HL-60 (cell line): Measurements from ENCODE around the gene HHATL.

Experiments used
- DNase-seq, 2 experiments: peaks; one replicate each; pipeline ENCODE4 v3.0.0-alpha.2; 2010 to 2020; ENCODE audit warnings: low read depth in 1 of 2, low spot score in 1 of 2
- H3K27ac ChIP-seq: fragments of 250-450 bp; sonication (Bioruptor Pico); replicated peaks from 2 replicates; pipeline ENCODE4 v1.5.1; 2020; ENCODE audit warnings: mild to moderate bottlenecking, moderate library complexity
- H3K27me3 ChIP-seq: fragments of 250-450 bp; sonication (Bioruptor Pico); 2 replicates; pipeline ENCODE4 v1.5.1; 2021; ENCODE audit warnings: mild to moderate bottlenecking, moderate library complexity; ENCODE audit not compliant: insufficient read depth, poor library complexity, severe bottlenecking
- H3K4me3 ChIP-seq: replicated peaks from 2 replicates; pipeline ENCODE4 v1.5.1; 2011; ENCODE audit warnings: mild to moderate bottlenecking, control low read depth, low read length; ENCODE audit not compliant: insufficient read depth
- CTCF ChIP-seq: IDR thresholded peaks from one replicate; pipeline ENCODE4 v1.5.1; 2011; ENCODE audit warnings: low read length, control low read depth, inconsistent platforms; ENCODE audit not compliant: insufficient read depth
- GABPA ChIP-seq: IDR thresholded peaks from 2 replicates; pipeline ENCODE4 v1.6.1; 2012; ENCODE audit warnings: low read depth
- POLR2AphosphoS5 ChIP-seq: IDR thresholded peaks from 2 replicates; pipeline ENCODE4 v1.6.1; 2012; ENCODE audit warnings: low read depth
- SPI1 ChIP-seq: IDR thresholded peaks from 2 replicates; pipeline ENCODE4 v1.6.1; 2012; ENCODE audit warnings: low read depth, mild to moderate bottlenecking, borderline replicate concordance
- TF ChIP-seq, protein P1 (sequence below): IDR thresholded peaks from 2 replicates; pipeline ENCODE4 v1.6.1; 2012; ENCODE audit warnings: low read depth; ENCODE audit not compliant: insufficient replicate concordance

HHATL gene

DNA sequence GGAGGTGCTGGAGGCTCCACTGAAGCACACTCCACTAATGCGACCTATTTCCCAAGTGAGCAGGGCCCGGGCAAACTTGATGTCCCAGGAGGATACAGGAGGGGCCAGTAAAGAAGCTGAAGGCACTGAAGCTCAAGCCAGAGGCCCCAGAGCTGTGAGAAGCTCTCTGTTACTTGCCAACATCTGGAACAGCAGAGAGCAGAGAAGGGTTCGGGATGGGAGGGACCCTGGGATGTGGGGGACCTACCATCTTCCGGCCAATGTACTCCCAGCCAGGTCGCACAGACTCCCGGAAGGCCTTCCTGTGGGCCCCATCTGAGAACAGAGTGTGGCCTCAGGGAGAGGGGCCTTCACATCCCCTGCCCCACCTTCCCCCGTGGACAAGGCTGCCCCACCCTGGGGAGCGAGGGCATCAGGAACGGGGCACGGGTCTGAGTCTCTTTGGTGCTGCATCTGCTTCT, 3.1 kb downstream of the HHATL start:
- Histone ChIP-seq H3K27me3 (no peaks in the 10 kb centered on the region), H3K4me3 (no peak overlapping the region), H3K27ac (no peak overlapping the region)
- DNase-seq: no peak
- TF ChIP-seq, protein P1, sequence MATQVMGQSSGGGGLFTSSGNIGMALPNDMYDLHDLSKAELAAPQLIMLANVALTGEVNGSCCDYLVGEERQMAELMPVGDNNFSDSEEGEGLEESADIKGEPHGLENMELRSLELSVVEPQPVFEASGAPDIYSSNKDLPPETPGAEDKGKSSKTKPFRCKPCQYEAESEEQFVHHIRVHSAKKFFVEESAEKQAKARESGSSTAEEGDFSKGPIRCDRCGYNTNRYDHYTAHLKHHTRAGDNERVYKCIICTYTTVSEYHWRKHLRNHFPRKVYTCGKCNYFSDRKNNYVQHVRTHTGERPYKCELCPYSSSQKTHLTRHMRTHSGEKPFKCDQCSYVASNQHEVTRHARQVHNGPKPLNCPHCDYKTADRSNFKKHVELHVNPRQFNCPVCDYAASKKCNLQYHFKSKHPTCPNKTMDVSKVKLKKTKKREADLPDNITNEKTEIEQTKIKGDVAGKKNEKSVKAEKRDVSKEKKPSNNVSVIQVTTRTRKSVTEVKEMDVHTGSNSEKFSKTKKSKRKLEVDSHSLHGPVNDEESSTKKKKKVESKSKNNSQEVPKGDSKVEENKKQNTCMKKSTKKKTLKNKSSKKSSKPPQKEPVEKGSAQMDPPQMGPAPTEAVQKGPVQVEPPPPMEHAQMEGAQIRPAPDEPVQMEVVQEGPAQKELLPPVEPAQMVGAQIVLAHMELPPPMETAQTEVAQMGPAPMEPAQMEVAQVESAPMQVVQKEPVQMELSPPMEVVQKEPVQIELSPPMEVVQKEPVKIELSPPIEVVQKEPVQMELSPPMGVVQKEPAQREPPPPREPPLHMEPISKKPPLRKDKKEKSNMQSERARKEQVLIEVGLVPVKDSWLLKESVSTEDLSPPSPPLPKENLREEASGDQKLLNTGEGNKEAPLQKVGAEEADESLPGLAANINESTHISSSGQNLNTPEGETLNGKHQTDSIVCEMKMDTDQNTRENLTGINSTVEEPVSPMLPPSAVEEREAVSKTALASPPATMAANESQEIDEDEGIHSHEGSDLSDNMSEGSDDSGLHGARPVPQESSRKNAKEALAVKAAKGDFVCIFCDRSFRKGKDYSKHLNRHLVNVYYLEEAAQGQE: no peak
- no peak for TF ChIP-seq GABPA
- no peak for TF ChIP-seq SPI1
- TF ChIP-seq CTCF: no peak
- TF ChIP-seq POLR2AphosphoS5: no peak

GRCh38 chr3:42698911-42699230, 3.7 kb downstream of the HHATL start:
- TF ChIP-seq CTCF (no peak), POLR2AphosphoS5 (no peak), GABPA (no peak), SPI1 (no peak)
- TF ChIP-seq, protein P1: no peak
- Histone ChIP-seq H3K27ac (no peak overlapping the region), H3K27me3 (no peaks in the 10 kb centered on the region), H3K4me3 (no peak overlapping the region)
- DNase-seq: no peak

DNA sequence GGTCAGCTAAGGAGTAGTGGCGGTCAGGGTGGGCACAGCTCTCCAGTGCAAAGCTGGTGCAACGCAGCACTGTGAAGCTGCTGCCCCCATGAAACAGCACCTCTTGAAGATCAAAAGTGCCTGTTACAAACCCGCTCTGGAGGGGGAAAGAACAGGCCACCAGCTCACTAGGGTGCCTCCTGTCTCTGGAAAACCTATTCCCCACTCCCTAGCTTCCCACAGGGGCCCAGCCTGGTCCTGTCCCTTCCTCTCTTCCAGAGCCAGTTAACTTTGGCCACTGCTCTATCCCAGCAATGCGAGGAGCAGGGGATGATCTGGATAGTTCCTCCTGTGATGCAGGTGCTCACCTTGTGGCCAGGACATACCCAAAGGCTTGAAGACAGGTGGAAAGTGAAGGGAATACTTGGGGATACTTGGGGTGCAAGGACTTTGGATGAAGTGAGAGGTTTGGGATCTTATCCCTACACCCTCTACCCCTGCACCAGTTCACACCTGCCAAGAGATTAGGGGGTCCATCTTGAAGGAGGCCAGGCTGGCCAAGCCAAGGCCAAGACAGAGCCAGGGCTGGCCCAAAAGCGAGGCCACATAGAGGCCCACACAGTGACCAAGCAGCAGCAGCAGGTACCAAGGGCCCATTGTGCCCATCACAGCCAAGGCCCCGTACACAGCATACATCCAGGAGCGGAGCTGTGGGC, 4.2 kb downstream of the HHATL start:
- Histone ChIP-seq H3K27ac (no peak overlapping the region), H3K27me3 (no peaks in the 10 kb centered on the region), H3K4me3 (no peak overlapping the region)
- DNase-seq: no peak
- TF ChIP-seq SPI1 (no peak), GABPA (no peak), CTCF (no peak), POLR2AphosphoS5 (no peak)
- TF ChIP-seq, protein P1: no peak
